SU-DHL-6 (cell line): Measurements from ENCODE around the gene UBE4B.

Experiments
- CTCF ChIP-seq: fragments of 200-600 bp; sonication (generic); IDR thresholded peaks from one replicate; pipeline ENCODE4 v1.5.1; 2017; ENCODE audit warnings: antibody characterized with exemption, mild to moderate bottlenecking, low read length, moderate library complexity; ENCODE audit not compliant: insufficient read depth, poor library complexity, severe bottlenecking
- EZH2phosphoT487 ChIP-seq: fragments of 200-600 bp; sonication (generic), shearing (Covaris generic); conservative IDR thresholded peaks from 2 replicates; pipeline ENCODE4 v1.6.1; 2018; ENCODE audit warnings: mild to moderate bottlenecking, antibody characterized with exemption, low read length, moderate library complexity, mixed read lengths

- TF ChIP-seq CTCF = no peak
- TF ChIP-seq EZH2phosphoT487 = no peak
Measured at GRCh38 chr1:10177876-10178275, 145.1 kb downstream of the UBE4B start.
